NCI-H2196 treated with DMSO at 0.1 percent for 48 hours (cell line): ENCODE measurements around the gene BCAS1.
"Not testable (repeated sequence)": the region's sequence is repeated elsewhere in the genome, so short reads cannot be mapped to it uniquely, and the experiment has no call there.

Experiments
- DNase-seq: peaks from one replicate; lab custom pipeline; 2025; ENCODE audit not compliant: unreplicated experiment; lab: John Stamatoyannopoulos, UW

BCAS1 gene

GRCh38 chr20:53946106-53946505, 124.3 kb downstream of the BCAS1 start:
- DNase-seq = no peak

DNA sequence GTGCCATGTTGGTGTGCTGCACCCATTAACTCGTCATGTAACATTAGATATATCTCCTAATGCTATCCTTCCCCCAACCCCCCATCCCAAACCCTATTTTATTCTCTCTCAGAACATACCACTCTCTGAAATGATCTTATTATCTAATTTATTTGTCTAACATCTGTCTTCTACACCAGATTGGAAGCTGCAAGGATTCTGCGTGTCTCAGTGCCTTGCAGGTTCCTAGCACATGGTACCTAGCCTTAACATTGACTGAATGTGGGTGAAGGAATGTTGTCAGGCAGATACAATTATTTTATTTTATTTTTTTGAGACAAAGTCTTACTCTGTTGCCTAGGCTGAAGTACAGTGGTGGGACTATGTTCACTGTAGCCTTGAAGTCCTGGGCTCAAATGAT, 124.9 kb downstream of the BCAS1 start:
- DNase-seq = no peak

DNA sequence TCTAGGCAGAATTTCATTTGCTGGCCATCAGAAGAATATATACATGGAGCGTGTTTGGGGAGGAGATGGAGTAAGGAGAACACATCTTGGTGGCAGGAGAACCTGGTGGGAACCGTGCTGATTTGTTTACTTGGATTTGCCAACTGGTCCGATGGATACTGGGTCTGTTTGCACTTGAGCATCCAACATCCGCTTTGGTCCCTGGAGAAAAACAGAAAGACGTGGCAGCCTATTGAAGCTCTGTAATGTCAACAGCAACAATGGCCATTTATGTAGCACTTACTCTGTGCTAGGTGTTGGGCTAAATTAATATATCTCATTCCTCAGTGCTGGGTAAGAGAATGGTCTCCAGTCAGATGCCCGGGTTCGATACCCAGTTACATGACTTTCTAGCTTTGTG, 125.6 kb downstream of the BCAS1 start:
- DNase-seq = no peak

- DNase-seq = no peak
Observed at GRCh38 chr20:53943522-53944291, 126.7 kb downstream of the BCAS1 start.

GRCh38 chr20:53942973-53943372, 127.4 kb downstream of the BCAS1 start:
- DNase-seq = no peak

DNA sequence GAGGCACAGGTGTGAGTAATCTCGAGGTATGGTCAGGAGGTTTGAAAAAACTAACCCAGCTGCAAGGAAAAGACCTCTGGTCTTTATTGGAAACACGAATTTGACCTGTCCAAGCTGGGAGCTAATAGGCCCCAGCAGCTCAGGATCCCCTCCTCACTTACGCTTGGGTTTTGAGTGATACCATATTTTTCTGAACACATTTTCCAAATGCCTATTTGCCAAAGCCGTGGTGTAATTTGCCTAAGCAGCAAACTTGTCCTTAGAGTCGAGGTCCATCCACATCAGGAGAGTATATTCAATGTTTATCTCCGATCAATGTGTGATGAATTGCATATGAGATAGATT, 128.0 kb downstream of the BCAS1 start:
- no peak for DNase-seq

DNA sequence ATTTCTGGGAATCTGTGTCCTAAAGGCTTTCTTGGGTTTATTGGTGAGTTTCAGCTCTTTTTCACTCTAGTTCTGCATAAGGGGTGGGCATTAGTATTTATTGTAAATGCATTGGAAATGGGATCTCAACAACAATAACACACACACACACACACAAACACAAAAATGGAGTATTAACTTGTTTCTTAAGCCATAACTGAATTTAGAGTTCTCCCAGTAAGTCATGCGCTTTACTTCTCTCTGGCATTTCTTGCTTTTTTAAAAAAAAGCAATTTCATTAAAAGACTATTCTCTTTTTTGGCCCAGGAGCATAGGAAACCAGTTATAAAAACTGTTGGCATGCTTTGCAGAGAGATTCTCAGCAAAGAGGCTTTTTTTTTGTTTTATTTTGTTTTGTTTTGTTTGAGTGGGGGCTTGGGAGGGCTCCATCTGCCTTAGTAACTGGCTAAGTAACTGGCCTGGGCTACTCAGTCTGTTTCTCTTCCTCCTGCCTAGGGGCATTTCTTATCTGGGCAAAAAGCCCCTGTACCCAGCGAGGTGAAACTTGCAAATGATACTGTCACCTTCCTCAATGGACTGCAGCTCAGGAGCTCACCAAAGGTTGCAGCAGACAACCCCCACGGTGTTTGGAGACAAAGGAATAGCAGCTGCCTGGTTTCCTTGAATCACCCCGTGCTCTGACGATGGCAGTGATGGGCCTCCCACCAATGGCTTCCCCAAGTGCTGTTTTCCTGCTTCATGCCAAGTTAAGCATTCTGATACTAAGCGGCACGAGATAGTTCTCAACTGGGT, 128.5 kb downstream of the BCAS1 start:
- DNase-seq = no peak

GRCh38 chr20:53940907-53941545, 129.4 kb downstream of the BCAS1 start:
- no peak for DNase-seq

DNA sequence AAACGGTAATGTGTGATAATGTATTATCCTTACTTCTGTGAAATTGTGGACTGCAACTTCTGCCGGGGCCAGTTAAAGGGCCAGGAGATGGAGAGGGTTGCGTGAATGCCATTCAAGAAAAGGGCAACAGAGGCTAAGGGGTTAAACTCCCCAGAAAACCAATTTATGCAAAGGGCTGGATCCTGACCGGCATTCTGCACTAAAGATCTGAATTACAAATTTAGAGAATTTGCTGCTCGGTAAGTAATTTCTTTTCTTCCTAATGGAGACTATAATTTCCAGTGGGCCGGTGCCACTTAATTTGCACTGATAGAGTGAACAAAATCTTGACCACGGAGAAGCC, 130.1 kb downstream of the BCAS1 start:
- no peak for DNase-seq

- DNase-seq = peak; percentile 47
Observed at GRCh38 chr20:53939572-53940359, 130.6 kb downstream of the BCAS1 start.

DNA sequence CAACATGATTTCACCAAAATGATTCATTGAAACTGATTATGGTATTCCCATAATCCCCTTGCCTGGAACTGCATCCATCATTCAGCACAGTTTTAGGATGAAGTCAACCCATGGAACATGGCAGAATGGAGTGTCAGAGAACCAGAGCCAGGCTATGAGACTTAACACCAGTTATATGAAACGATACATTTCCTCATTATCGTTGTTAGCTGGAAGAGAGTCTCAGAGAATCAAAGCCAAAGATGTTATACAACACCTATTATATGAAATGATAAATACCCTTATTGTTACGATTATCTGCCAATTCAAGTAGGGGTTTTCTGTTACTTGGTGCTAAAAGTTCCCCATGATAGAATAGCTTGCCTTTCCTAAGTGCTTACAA, 131.2 kb downstream of the BCAS1 start:
- no peak for DNase-seq

GRCh38 chr20:53938739-53939138, 131.7 kb downstream of the BCAS1 start:
- no peak for DNase-seq

DNA sequence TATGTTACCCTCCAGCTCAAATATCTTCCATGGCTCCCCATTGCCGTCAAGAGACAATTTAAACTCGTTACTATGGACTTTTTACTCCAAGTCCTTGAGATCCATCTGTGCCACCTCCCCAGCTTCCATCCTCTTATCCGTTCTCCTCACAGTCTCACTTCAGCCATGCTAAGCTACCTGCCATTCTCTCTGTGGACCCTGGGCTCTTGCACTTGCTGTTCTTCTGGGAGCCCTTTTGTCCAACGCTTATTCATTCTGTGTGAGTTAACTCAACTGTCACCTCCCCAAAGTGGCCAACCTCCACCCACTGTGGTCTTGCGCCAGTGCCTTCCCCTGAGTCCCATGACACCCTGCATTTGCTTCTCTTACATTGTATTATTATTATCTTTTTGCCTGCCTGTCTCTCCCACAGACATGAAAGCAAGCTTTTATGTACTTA, 132.4 kb downstream of the BCAS1 start:
- DNase-seq = no peak

DNA sequence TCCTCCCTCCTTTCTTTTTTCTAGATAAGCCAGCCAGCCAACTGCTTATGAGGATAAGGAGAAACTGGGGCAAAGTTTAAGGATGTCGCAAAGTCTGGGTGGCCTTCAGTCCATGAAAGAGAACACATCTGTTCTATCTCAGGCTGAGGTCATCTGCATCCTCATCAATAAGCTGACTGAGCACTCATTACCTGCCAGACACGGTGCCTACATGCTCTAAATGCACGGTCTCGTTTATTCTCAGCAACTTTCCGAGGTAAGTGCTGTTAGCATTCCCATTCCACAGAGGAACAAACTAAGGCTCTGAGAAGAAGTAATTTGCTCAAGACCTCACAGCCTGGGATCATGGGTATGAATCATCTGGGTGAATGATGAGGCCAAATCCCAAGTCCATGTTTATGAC, 133.1 kb downstream of the BCAS1 start:
- no peak for DNase-seq

- no peak for DNase-seq
Observed at GRCh38 chr20:53935344-53936084, 134.9 kb downstream of the BCAS1 start.

DNA sequence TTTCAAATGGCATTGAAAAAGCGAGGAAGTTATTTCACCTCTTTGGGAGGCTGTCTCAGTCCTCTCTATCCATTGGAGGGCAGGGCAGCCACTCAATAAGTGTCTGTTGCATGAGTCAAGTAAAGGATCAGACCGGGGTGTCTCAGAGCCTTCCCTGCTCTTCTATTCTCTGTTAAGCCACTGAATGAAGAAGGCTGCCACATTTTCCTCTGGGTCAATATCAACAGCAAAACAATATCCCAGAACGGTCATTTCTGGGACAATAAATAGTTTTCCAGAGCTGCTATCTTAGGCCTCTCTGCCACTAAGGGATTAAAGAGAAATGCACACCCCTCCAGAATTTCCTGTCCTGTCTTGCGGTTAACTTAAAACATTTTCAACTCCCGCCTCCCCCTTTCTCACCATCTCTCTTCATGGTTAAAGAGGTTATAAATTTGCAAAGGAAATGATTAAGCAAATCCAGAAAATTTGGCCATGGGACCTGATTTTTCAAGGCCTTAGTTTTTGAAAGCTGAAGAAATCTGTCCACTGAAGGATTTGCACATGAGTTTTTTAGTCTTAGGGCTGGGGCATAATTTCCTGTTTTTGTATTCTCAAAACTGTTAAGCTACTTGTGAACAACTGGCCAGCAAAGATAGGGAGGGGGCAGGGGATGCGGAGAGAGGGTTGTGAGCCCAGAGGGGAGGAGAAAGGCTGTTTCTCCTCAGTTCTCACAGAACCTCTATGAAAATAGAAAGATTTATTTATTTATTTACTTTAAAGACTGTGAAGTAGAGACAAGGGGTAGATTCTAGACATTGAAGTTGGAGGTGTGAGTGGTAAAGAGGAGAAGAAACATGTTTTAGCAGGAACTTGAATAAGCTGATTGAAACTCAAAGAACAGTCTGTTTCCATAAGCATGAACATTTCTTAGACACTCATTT, 135.7 kb downstream of the BCAS1 start:
- DNase-seq = no peak

DNA sequence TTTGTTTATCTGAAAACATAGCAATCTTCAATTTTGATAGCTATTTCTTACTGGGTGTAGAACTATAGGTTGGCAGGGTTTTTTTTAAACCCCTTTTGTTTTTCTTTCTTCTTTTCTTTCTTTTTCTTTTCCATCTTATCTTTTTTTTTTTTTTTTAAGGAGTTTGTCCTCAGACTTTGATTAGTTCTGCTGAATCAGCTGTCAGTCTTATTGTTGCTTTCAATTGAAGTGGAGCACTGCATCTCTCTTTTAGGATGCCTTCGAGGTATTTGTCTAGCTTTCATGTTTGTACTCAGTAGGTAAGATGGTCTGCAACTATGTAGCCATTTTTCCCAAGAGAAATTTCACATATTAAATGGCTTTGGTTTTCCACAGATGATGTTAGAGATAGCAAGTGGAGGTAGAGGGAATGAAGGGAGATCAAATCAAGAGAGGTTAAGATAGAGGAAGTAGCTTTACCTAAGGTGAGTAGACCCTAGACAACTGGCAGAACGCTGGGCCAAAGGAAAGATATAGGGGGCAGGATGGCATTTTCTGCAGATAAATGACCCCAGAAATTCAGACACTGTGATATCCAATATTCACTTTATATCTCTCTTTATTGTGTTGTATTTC, 137.1 kb downstream of the BCAS1 start:
- no peak for DNase-seq

GRCh38 chr20:53932655-53933192, 137.7 kb downstream of the BCAS1 start:
- DNase-seq = not testable (repeated sequence)

GRCh38 chr20:53931597-53931996, 138.8 kb downstream of the BCAS1 start:
- no peak for DNase-seq
